Adipocyte (in vitro differentiated cells): ENCODE results near the gene HES1.
"Not testable (repeated sequence)": the region's sequence is repeated elsewhere in the genome, so short reads cannot be mapped to it uniquely, and the experiment has no call there.

Source experiments
- DNase-seq: peaks from one replicate; pipeline ENCODE4 v3.0.0-alpha.2; 2015; ENCODE audit warnings: low read depth
- H3K27me3 ChIP-seq: replicated peaks from 2 replicates; pipeline ENCODE4 v1.7.0; 2013; ENCODE audit warnings: mild to moderate bottlenecking, low read length, moderate library complexity; ENCODE audit not compliant: control insufficient read depth, insufficient read depth
- H3K36me3 ChIP-seq: 2 replicates; pipeline ENCODE4 v1.7.0; 2013; ENCODE audit warnings: low read length, mild to moderate bottlenecking, moderate library complexity; ENCODE audit not compliant: control insufficient read depth, insufficient read depth, severe bottlenecking
- H3K4me1 ChIP-seq: 2 replicates; pipeline ENCODE4 v1.7.0; 2013; ENCODE audit warnings: mild to moderate bottlenecking, low read length, moderate library complexity; ENCODE audit not compliant: control insufficient read depth, insufficient read depth
- H3K4me3 ChIP-seq: 2 replicates; pipeline ENCODE4 v1.7.0; 2013; ENCODE audit warnings: mild to moderate bottlenecking, low read length, moderate library complexity
- H3K9ac ChIP-seq: 2 replicates; pipeline ENCODE4 v1.7.0; 2013; ENCODE audit warnings: mild to moderate bottlenecking, low read length, moderate library complexity
- H3K9me3 ChIP-seq: 2 replicates; pipeline ENCODE4 v1.7.0; 2013; ENCODE audit warnings: mild to moderate bottlenecking, low read length, moderate library complexity; ENCODE audit not compliant: control insufficient read depth

HES1 gene

GRCh38 chr3:194135806-194136518 is at the start of gene HES1:
Gene HES1, plus strand, starts transcription at chr3:194136148. Its CDS starts 233 bp downstream, at chr3:194136381.
- peak within 1 kb of the TSS; percentile 77 for H3K9ac ChIP-seq
- peak; percentile 98 for DNase-seq
- H3K4me1 ChIP-seq: peaks cover 65% of the 10 kb centered on the region
- H3K27me3 ChIP-seq: no peaks in the 10 kb centered on the region
- no peaks in the 10 kb centered on the region for H3K9me3 ChIP-seq
- peak within 1 kb of the TSS; percentile 90 for H3K4me3 ChIP-seq
- H3K36me3 ChIP-seq: no peaks in the 10 kb centered on the region

DNA sequence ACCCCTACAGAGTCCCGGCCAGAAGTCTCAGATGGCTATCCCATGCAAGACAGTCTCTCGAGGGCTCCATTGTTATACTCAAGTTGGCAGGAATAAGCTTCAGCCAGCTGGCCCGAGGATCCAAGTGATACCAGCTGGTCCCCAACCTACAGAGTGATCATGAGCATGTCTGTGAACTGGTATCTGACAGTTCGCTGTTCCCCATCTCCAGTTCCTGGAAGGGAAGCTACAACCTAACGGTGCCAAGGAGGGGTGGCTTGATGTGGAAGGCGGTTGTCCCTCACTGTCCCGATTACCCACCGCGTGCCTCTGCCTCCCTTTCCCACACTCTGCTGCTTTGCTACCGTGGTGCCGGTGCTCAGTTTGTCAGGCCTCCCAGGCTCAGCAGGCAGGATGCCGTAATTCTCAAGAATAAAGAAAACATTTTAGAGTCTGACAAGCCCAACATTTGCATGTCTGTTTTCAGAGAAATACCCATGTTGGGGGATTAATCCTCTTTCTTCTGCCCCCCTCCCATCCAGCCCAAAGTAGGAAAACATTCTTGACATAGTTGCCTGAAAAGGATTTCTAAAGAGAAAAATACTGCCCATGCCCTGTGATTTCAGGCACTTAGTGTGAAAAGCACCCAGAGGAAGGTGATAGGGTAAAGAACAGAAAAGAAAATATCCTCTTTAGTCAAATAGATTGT is 49.4 kb upstream of the HES1 start:
- H3K4me3 ChIP-seq: no peak overlapping the region
- no peaks in the 10 kb centered on the region for H3K9me3 ChIP-seq
- H3K36me3 ChIP-seq: no peaks in the 10 kb centered on the region
- no peak overlapping the region for H3K9ac ChIP-seq
- H3K27me3 ChIP-seq: no peaks in the 10 kb centered on the region
- H3K4me1 ChIP-seq: peaks cover 22% of the 10 kb centered on the region
- DNase-seq: no peak

GRCh38 chr3:194087280-194087679 is 48.7 kb upstream of the HES1 start:
- Histone ChIP-seq H3K9ac (no peak overlapping the region), H3K36me3 (no peaks in the 10 kb centered on the region), H3K27me3 (no peaks in the 10 kb centered on the region), H3K9me3 (no peaks in the 10 kb centered on the region), H3K4me1 (peaks cover 21% of the 10 kb centered on the region), H3K4me3 (no peak overlapping the region)
- DNase-seq: no peak

- Histone ChIP-seq H3K36me3 (no peaks in the 10 kb centered on the region), H3K4me1 (peaks cover 11% of the 10 kb centered on the region), H3K27me3 (no peaks in the 10 kb centered on the region), H3K9me3 (no peaks in the 10 kb centered on the region), H3K9ac (no peak overlapping the region), H3K4me3 (no peak overlapping the region)
- DNase-seq: no peak
These were observed 47.7 kb upstream of the HES1 start for GRCh38 chr3:194087995-194088855.

GRCh38 chr3:194089357-194090177 is 46.4 kb upstream of the HES1 start:
- Histone ChIP-seq H3K4me1 (peaks cover 10% of the 10 kb centered on the region), H3K9ac (no peak overlapping the region), H3K36me3 (no peaks in the 10 kb centered on the region), H3K9me3 (no peaks in the 10 kb centered on the region), H3K27me3 (no peaks in the 10 kb centered on the region), H3K4me3 (no peak overlapping the region)
- peak; percentile 79 for DNase-seq

- H3K4me1 ChIP-seq, H3K9ac ChIP-seq, H3K9me3 ChIP-seq, H3K27me3 ChIP-seq, H3K36me3 ChIP-seq, H3K4me3 ChIP-seq, DNase-seq: not testable (repeated sequence)
These were observed 45.8 kb upstream of the HES1 start for GRCh38 chr3:194090178-194090555.

- Histone ChIP-seq H3K4me1 (peaks cover 10% of the 10 kb centered on the region), H3K9ac (no peak overlapping the region)
These were observed 45.2 kb upstream of the HES1 start for GRCh38 chr3:194090716-194091115.

GRCh38 chr3:194091141-194091540 is 44.8 kb upstream of the HES1 start:
- Histone ChIP-seq H3K36me3 (no peaks in the 10 kb centered on the region), H3K4me3 (no peak overlapping the region), H3K27me3 (no peaks in the 10 kb centered on the region), H3K4me1 (peaks cover 10% of the 10 kb centered on the region), H3K9ac (no peak overlapping the region), H3K9me3 (no peaks in the 10 kb centered on the region)
- peak; percentile 16 for DNase-seq

More at GRCh38 chr3:194090716-194091115, 45.2 kb upstream of the HES1 start:
- no peak for DNase-seq
- Histone ChIP-seq H3K4me3 (no peak overlapping the region), H3K36me3 (no peaks in the 10 kb centered on the region), H3K27me3 (no peaks in the 10 kb centered on the region), H3K9me3 (no peaks in the 10 kb centered on the region)

- H3K27me3 ChIP-seq, H3K9ac ChIP-seq, DNase-seq: not testable (repeated sequence)
These were observed 44.1 kb upstream of the HES1 start for GRCh38 chr3:194091897-194092296.

DNA sequence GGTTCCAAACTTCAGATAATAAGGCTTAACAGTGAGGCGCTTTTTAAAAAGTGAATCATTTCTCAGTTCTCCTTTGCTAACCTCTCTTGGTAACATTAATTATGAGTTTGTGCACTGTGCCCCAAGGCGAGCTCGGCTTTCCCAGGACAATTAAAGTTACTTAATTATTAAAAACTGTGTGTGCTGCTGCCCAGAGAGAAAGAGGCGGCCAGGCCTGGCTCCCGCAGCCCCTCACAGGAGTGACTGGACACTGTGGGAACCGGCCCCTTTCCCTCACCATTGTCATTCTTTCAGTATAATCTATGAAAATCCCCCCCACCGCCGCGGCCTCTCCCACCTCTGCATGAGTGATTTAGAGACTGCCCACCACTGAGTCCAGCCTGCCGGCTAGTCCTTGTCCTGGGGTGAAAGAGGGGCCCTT is 43.1 kb upstream of the HES1 start:
- H3K4me1 ChIP-seq: peaks cover 19% of the 10 kb centered on the region
- DNase-seq: no peak
- H3K9ac ChIP-seq: no peak overlapping the region
- no peaks in the 10 kb centered on the region for H3K27me3 ChIP-seq
- H3K4me3 ChIP-seq: no peak overlapping the region
- no peaks in the 10 kb centered on the region for H3K36me3 ChIP-seq
- no peaks in the 10 kb centered on the region for H3K9me3 ChIP-seq

More at GRCh38 chr3:194091897-194092296, 44.1 kb upstream of the HES1 start:
- H3K9me3 ChIP-seq, H3K4me3 ChIP-seq, H3K36me3 ChIP-seq, H3K4me1 ChIP-seq: not testable (repeated sequence)
